Hepatocyte (in vitro differentiated cells): ENCODE data around the gene CD8B2. TPM values are rescaled to one million over a fixed set of nuclear protein-coding genes. Genes with fewer than 3 reads are reported as not detected.
"Not testable (repeated sequence)": the region's sequence is repeated elsewhere in the genome, so short reads cannot be mapped to it uniquely, and the experiment has no call there.

Experiments used
- DNase-seq: peaks from one replicate; pipeline ENCODE4 v3.0.0-alpha.2; 2016; ENCODE audit warnings: low spot score
- H2AFZ ChIP-seq: fragments of 200-600 bp; sonication (generic); 2 replicates; pipeline ENCODE4 v1.6.0; 2016; ENCODE audit warnings: antibody characterized with exemption, mild to moderate bottlenecking
- H3K27ac ChIP-seq: fragments of 200-600 bp; sonication (generic); 2 replicates; pipeline ENCODE4 v1.5.1; 2016; ENCODE audit warnings: mild to moderate bottlenecking
- H3K27me3 ChIP-seq: fragments of 200-600 bp; sonication (generic); 2 replicates; pipeline ENCODE4 v1.6.1; 2016
- H3K36me3 ChIP-seq: fragments of 200-600 bp; sonication (generic); replicated peaks from 2 replicates; pipeline ENCODE4 v1.5.1; 2016; ENCODE audit warnings: low read depth; ENCODE audit not compliant: insufficient read depth
- H3K4me1 ChIP-seq: fragments of 200-600 bp; sonication (generic); 2 replicates; pipeline ENCODE4 v1.5.1; 2016; ENCODE audit warnings: mild to moderate bottlenecking, moderate library complexity; ENCODE audit not compliant: insufficient read depth
- H3K4me2 ChIP-seq: fragments of 200-600 bp; sonication (generic); 2 replicates; pipeline ENCODE4 v1.6.0; 2016
- H3K4me3 ChIP-seq: fragments of 200-600 bp; sonication (generic); 2 replicates; pipeline ENCODE4 v1.5.1; 2016; ENCODE audit warnings: mild to moderate bottlenecking
- H3K79me2 ChIP-seq: fragments of 200-600 bp; sonication (generic); 2 replicates; pipeline ENCODE4 v1.6.0; 2017; ENCODE audit warnings: mild to moderate bottlenecking
- H3K9me2 ChIP-seq: fragments of 200-600 bp; sonication (generic); replicated peaks from 2 replicates; pipeline ENCODE4 v1.6.0; 2017; ENCODE audit warnings: mild to moderate bottlenecking; ENCODE audit not compliant: insufficient read depth
- H3K9me3 ChIP-seq: fragments of 200-600 bp; sonication (generic); 2 replicates; pipeline ENCODE4 v1.5.1; 2016; ENCODE audit warnings: low read depth, mild to moderate bottlenecking
- H4K20me1 ChIP-seq: fragments of 200-600 bp; sonication (generic); 2 replicates; pipeline ENCODE4 v1.6.0; 2016; ENCODE audit warnings: mild to moderate bottlenecking; ENCODE audit not compliant: insufficient read depth, poor library complexity, severe bottlenecking
- CTCF ChIP-seq: fragments of 200-600 bp; sonication (generic); IDR thresholded peaks from 2 replicates; pipeline ENCODE4 v1.5.1; 2016; ENCODE audit warnings: antibody characterized with exemption, mild to moderate bottlenecking; ENCODE audit not compliant: poor library complexity
- WGBS: methylation state at CpG from one replicate; pipeline ENCODE4 v1.1.6; 2016; ENCODE audit warnings: low lambda C conversion rate; ENCODE audit errors: missing lambda C conversion rate; 5-methylcytosine and 5-hydroxymethylcytosine counted together
- polyA plus RNA-seq: library from polyadenylated mRNA; unstranded; fragments of >200 nt; fragmentation: Nextera tagmentation; extraction: Ambion mirVana; gene quantifications from 2 replicates; pipeline ENCODE4 v1.2.1, GENCODE V29; 2016
- total RNA-seq: library from RNA; depleted of rRNA; stranded (reverse); fragments of >200 nt; gene quantifications from 2 replicates; pipeline ENCODE4 v1.2.3, GENCODE V29; 2014

Gene CD8B2
- total RNA-seq, result 0.44 TPM in 1 of 2 replicates, not detected in the other
- polyA plus RNA-seq, result 0.47 TPM in 1 of 2 replicates, not detected in the other

GRCh38 chr2:106486551-106487385 is at the start of gene CD8B2:
TSS of gene CD8B2 (plus strand) at chr2:106487364. CDS start at chr2:106487427, 63 bp downstream.
- not testable (repeated sequence) for H3K9me3 ChIP-seq, H2AFZ ChIP-seq, H3K79me2 ChIP-seq, H4K20me1 ChIP-seq, H3K9me2 ChIP-seq, H3K27me3 ChIP-seq, H3K27ac ChIP-seq, H3K4me1 ChIP-seq, DNase-seq, H3K36me3 ChIP-seq, H3K4me3 ChIP-seq
- H3K4me2 ChIP-seq, result peak within 1 kb of the TSS; percentile 72
- WGBS, result 34% methylated on average over 16 of the region's 39 CpGs

DNA sequence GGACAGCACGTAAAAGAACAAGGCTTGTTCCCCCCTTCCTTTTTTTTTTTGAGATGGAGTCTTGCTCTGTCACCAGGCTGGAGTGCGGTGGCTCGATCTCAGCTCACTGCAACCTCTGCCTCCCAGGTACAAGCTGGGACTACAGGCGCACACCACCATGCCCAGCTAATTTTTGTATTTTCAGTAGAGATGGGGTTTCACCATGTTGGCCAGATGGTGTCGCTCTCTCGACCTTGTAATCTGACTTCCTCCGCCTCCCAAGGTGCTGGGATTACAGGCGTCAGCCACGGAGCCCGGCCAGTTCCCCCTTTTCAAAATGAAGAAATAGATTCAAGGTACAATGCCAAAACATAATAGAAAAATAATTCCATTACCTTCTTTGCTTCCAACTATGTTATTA is 25.3 kb upstream of the CD8B2 start:
- not testable (repeated sequence) for DNase-seq, H3K79me2 ChIP-seq, H3K4me2 ChIP-seq, H3K4me3 ChIP-seq, H4K20me1 ChIP-seq, H3K27ac ChIP-seq, H3K4me1 ChIP-seq, H3K9me2 ChIP-seq, H2AFZ ChIP-seq, H3K9me3 ChIP-seq, H3K36me3 ChIP-seq, H3K27me3 ChIP-seq
- TF ChIP-seq CTCF, result peak; percentile 27
- 54% methylated on average over 10 of the region's 10 CpGs for WGBS

GRCh38 chr2:106467516-106467915 is 19.6 kb upstream of the CD8B2 start:
- not testable (repeated sequence) for H3K4me2 ChIP-seq, H3K36me3 ChIP-seq, H3K4me1 ChIP-seq, H2AFZ ChIP-seq, H3K4me3 ChIP-seq, DNase-seq, H3K27me3 ChIP-seq, H4K20me1 ChIP-seq, H3K9me2 ChIP-seq, H3K27ac ChIP-seq, H3K79me2 ChIP-seq, H3K9me3 ChIP-seq
- no CpG with 5 or more reads among the region's 49 CpGs for WGBS

DNA sequence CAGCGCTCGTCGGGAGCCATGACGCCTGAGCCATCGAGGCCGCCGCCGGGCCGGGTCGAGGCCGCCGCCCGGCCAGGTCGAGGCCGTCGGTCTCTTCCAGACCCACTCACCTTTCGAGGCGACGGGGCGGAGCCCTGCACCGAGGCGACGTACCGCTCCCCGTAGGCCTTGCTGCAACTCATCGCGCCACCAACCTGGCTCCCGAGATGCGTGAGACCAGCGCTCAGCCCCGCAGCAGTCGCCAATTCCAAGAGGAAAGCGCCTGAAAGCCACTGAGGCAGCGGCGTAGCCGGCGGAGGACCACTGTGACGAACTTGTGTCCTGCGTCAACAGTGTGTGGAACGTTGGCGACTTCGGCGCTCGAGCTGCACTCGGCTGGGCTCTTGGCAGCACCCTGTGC is 19.1 kb upstream of the CD8B2 start, which contains the start of gene RGPD3:
Gene RGPD3, minus strand, starts transcription at position 307 of the 400 bp plus-strand sequence. Its CDS starts 125 bp downstream, at position 182.
- not testable (repeated sequence) for H2AFZ ChIP-seq, H3K36me3 ChIP-seq, H3K4me1 ChIP-seq, H3K4me3 ChIP-seq, H3K9me3 ChIP-seq, H3K27ac ChIP-seq, H4K20me1 ChIP-seq, H3K9me2 ChIP-seq, H3K27me3 ChIP-seq, H3K79me2 ChIP-seq, H3K4me2 ChIP-seq, DNase-seq
- WGBS, result 97% methylated on average over 43 of the region's 45 CpGs

DNA sequence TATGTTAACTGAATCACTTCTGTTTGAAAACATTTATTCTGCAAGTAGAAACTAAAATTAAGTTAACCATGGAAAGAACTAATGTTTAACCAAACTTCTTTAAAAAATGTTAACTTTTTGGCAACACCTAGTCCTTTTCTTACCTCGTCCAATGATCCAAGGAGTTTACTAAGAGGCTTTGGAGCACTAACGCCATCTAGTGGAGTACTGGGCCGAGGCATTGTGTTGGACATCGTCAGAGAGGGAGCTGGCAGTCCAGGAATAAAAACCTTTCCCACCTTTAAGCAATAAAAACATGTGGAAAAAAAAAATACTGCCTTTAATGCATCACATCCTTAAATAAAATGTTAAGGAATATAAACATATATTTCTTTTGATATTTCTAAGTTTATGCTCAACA is 16.5 kb upstream of the CD8B2 start:
- H3K9me3 ChIP-seq, H3K4me3 ChIP-seq, H3K9me2 ChIP-seq, H4K20me1 ChIP-seq, H2AFZ ChIP-seq, H3K36me3 ChIP-seq, H3K27ac ChIP-seq, DNase-seq, H3K4me2 ChIP-seq, H3K4me1 ChIP-seq, H3K79me2 ChIP-seq, H3K27me3 ChIP-seq: not testable (repeated sequence)
- WGBS, result 0% methylated on average over 3 of the region's 4 CpGs
- peak; percentile 35 for TF ChIP-seq CTCF

GRCh38 chr2:106477647-106478046 is 9.5 kb upstream of the CD8B2 start:
- not testable (repeated sequence) for H3K36me3 ChIP-seq, H3K4me2 ChIP-seq, H3K9me2 ChIP-seq, H3K9me3 ChIP-seq, H3K4me3 ChIP-seq, H3K4me1 ChIP-seq, H3K27ac ChIP-seq, H3K79me2 ChIP-seq, H2AFZ ChIP-seq, H3K27me3 ChIP-seq, H4K20me1 ChIP-seq, DNase-seq
- 83% methylated on average over 1 of the region's 4 CpGs for WGBS

DNA sequence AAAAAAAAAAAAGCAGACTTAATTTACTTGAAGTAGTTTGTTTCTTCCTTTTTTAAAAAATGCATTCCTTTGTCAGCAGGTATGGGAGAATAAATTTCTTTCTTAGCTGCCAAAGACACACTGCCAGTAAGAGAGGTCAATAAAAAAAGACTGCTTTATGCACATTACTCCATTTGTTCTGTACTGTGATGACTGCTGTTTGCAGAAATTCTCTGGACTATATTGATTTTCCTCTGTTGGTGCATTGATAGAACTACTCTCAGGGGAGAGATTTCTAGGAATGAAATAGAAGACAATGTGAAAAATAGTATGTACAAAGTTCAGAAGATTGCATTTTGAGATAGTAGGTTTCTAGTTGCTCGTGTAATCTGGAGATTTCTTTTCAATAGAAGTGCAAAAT is 7.6 kb upstream of the CD8B2 start:
- H3K27me3 ChIP-seq, H3K36me3 ChIP-seq, DNase-seq, H4K20me1 ChIP-seq, H3K9me2 ChIP-seq, H3K4me1 ChIP-seq, H3K4me2 ChIP-seq, H3K4me3 ChIP-seq, H3K9me3 ChIP-seq, H3K27ac ChIP-seq, H2AFZ ChIP-seq, H3K79me2 ChIP-seq: not testable (repeated sequence)
- no CpG with 5 or more reads among the region's 1 CpG for WGBS
